8988T (cell line): ENCODE results near the gene FXYD2.
"Not testable (repeated sequence)": the region's sequence is repeated elsewhere in the genome, so short reads cannot be mapped to it uniquely, and the experiment has no call there.

Experiments used
- DNase-seq: peaks from one replicate; pipeline ENCODE4 v3.0.0; 2011

The FXYD2 gene

GRCh38 chr11:117824571-117825537, at the start of gene FXYD2:
Gene FXYD2 (minus strand): TSS chr11:117824744. CDS start chr11:117824678, 66 bp downstream.
- DNase-seq, result no peak

- no peak for DNase-seq
These were observed 49.2 kb upstream of the FXYD2 start for GRCh38 chr11:117873828-117874125.

- DNase-seq, result no peak
These were observed 48.7 kb upstream of the FXYD2 start for GRCh38 chr11:117872975-117873827.

DNA sequence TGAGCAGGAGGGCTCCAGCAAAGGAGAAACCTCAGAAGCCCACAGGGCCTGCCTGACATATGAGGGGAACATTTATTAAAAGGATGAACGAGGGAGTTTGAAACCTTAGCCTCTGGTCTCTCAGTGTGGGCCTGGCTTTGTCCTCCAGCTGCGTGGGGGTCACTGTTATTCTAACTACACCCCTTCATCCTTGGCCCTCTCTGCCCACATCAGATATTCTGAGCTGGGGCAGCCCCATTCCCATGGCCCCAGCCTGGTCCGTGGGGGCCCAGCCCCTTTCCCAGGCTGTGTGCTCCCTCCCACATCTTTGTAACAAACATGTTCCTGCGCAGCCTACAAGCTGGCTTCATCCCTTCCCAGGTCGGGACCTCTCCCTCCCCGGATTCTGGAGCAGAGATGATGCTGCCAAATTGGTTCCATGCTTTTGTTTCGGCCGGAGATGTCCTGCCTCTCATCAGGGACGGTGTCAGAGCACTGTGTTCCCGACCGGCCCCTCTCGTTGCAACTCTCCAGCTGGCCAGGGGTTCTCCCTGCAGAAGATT, 47.9 kb upstream of the FXYD2 start:
- no peak for DNase-seq

DNA sequence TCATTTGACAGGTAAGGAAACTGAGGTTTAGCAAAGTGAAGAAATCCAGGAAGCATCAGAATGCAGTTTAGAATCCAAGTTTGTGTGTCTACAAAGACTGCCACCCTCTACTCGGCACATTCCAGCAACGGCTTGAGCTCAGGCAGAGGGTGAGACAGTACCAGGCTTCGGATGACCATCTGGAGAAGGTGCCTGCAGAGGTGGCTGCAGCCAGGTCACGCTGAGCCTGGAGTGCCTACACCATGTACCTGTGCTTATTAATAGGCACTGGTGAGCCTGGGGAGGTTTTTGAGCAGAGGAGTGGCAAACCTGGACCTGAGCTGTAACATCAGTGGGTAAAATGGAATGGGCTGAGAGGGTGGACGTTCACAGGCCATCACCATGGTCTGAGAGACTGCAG, 47.2 kb upstream of the FXYD2 start:
- DNase-seq, result no peak

DNA sequence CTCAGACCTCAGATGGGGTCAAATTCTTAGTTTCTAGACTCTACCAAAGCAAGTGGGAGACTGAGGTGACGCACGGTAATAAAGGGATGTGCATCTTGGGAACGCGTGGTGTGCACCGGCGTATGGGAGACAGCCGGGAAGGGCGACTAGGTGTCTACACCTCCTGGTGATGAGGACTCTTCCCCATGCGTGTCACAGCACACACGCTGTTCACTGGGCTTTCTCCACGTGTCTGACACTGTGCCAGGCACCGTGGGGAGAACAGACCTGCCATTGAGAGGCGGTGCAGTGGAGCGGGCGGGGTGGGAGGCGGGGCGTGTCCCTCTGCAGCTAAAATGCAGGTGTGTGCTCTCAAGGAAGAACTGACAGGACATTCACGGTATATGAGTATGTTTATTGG, 46.6 kb upstream of the FXYD2 start:
- DNase-seq, result no peak

- DNase-seq, result no peak
These were observed 45.8 kb upstream of the FXYD2 start for GRCh38 chr11:117870103-117870952.

DNA sequence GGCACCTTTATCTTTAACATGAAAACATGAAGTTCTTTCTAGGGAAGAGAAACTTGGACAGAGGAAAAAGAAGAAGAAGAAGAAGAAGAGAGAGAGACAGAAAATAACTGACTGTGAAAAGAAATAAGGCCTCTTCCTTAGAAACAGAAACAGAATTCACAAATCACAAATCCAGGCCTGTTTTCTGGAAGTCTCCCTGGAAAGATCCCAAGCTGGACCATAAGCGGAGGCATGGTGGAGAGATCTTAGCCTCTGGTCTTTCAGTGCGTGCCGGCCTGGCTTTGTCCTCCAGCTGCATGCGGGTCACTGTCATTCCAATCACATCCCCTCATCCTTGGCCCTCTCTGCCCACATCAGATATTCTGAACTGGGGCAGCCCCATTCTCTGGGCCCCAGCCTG, 45.1 kb upstream of the FXYD2 start:
- no peak for DNase-seq

- DNase-seq, result no peak
These were observed 44.4 kb upstream of the FXYD2 start for GRCh38 chr11:117868815-117869561.

GRCh38 chr11:117868088-117868487, 43.5 kb upstream of the FXYD2 start:
- no peak for DNase-seq

DNA sequence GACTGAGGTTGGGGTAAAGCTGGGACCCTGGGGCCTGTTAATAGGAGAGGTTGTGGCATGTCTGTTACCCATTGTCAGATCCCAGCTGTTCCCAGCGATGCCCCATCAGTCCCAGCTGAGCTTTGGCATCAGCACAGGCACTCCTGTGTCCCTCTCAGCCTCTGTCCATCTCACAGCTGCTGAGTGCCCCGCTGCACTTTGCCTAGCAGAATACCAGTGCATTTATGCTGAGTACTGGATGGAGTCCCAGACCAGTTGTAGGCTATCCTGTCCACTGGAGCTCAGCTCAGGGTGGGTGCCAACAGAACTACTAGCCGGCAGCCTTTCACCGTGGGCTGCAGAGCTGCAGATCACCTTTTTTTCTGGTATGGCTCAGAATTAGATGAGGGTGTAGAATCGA, 42.0 kb upstream of the FXYD2 start:
- DNase-seq, result no peak

DNA sequence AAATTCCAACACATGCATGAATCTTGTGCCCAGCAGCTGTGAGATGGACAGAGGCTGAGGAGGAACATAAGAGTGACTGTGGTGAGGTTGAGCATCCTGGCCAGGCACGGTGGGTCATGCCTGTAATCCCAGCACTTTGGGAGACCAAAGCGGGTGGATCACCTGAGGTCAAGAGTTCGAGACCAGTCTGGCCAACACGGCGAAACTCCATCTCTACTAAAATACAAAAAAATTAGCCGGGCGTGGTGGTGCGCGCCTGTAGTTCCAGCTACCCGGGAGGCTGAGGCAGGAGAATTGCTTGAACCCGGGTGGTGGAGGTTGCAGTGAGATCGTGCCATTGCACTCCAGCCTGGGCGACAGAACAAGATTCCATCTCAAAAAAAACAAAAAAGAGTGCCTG, 41.0 kb upstream of the FXYD2 start:
- not testable (repeated sequence) for DNase-seq

DNA sequence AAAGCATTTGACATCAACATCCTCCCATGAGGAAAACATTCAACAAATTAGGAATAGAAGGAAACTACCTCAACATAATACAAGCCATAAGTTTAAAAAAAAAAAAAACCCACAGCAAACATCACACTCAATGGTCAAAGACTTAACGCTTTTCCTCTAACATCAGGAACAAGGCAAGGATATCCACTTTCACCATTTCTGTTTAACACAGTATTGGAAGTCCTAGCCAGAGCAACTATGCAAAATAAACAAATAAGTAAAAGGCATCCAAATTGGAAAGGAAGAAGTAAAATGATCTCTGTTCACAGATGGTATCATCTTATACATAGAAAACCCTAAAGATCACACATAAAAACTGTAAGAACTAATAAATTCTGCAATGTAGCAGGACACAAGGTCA, 38.8 kb upstream of the FXYD2 start:
- DNase-seq, result no peak

DNA sequence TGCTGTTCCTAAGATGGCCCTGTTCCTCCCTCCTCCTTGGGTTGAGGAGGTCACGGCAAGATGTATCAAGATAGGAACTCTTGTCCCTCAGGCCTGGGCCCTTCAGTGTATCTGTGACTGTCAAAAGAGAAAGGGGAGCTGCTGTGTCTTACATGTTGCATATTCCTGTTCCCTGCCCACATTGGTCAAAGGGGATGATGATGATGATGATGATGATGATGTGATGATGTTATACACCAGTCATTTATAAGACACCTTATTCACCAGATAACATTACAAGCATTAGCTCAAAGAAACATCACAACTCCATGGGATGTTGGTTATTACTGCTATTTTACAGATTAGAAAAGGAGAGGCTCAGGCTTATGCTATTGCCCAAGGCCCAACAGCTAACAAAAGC, 38.2 kb upstream of the FXYD2 start:
- DNase-seq, result no peak

GRCh38 chr11:117862019-117862725, 37.6 kb upstream of the FXYD2 start:
- DNase-seq, result no peak

DNA sequence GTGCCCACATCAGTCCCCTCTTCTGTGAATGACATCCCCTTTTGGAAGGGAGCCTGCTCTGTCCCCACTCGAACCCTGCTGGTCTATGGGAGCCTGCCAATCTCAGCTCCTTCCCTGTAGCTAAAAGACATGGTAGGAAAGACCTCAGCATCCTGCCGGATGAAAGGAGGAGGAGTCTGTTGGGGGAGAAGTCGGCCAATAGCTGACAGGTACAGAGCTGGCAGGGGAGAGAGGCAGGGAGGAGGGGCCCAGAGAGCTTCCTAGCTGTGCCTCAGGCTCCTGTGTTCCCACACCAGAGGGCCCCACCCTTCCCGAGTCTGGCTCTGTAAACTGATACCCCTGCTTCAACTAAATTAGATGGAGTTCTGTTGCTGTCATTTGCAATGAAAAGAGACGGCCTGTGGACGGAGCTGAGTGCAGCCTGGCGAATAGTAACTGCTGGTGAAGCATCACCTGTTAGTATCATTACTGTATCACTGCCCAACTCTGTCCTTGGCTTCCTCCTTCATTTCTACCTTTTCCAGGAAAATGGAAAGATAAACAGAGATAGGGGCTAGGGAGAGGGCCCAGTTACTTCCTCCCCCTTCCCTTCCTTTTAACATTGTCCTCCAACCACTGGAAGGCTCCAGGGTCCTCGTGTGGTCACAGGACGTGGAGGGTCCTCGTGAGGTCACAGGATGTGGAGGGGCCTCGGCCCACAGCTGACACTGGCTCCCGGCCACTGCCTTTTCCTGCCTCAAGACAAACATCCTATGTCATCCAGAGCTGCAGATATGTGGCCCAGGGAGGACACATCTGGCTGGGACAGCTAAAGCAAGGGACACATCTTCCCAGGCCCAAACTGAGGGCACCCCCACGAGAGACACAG, 36.8 kb upstream of the FXYD2 start:
- DNase-seq, result no peak

- no peak for DNase-seq
These were observed 35.6 kb upstream of the FXYD2 start for GRCh38 chr11:117860139-117860538.

- no peak for DNase-seq
These were observed 35.1 kb upstream of the FXYD2 start for GRCh38 chr11:117859488-117860112.

DNA sequence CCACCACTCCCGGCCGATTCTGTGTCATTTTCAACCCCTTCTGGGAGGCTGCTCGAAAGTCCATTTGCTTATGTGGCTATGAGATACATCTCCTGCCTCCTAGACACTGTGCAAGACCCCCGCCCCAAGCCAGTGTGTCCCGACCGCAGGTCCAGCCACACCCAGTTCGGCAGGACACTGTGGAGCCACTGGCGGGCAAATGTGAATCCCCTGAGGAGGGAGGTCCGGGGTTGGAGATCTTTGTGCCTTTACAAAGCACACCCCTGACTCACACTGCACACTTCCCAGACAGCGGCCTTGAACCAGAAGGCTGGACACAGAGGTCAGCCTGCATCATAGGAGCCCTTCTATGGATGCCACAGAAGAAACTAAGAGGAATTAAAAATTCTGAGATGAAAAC, 34.5 kb upstream of the FXYD2 start:
- no peak for DNase-seq
